Measurements from ENCODE around the gene SLC9A9.

GRCh38 chr3:143574933-143575332 is 273.3 kb downstream of the SLC9A9 start:
- TF ChIP-seq CTCF (IDR thresholded peaks at IDR 0.05): no peak
- no peak for TF ChIP-seq POLR2A (IDR thresholded peaks at IDR 0.05)
- TF ChIP-seq EP300 (IDR thresholded peaks at IDR 0.05): no peak
